ENCODE results near the gene GOLGA6D.
"Not testable (repeated sequence)": the region's sequence is repeated elsewhere in the genome, so short reads cannot be mapped to it uniquely, and the experiment has no call there.

GOLGA6D gene

DNA sequence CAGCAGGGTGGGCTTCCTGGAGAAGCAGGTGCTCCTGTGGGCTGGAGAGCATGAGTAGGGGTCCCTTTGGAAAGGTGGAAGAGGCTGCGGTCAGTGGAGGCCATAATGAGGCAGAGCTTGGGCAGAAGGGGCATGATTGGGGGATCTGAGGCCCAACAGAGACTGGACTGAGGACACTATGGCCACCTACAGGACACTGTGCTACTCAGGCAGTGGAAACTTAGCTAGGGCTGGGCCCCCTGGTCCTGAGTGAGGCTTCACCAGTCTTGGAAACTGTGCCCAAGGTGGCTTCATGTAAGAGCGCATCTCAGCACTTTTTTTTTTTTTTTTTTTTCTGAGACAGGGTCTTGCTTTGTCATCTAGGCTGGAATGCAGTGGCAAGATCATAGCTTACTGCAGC lies 46.9 kb downstream of the GOLGA6D start:
- no peak for DNase-seq (ENCODE audit: low read depth in 3 of 3, low spot score in 1 of 3)

GRCh38 chr15:75332093-75332492 lies 49.5 kb downstream of the GOLGA6D start:
- not testable (repeated sequence) for DNase-seq (ENCODE audit: low read depth in 3 of 3, low spot score in 1 of 3)

DNA sequence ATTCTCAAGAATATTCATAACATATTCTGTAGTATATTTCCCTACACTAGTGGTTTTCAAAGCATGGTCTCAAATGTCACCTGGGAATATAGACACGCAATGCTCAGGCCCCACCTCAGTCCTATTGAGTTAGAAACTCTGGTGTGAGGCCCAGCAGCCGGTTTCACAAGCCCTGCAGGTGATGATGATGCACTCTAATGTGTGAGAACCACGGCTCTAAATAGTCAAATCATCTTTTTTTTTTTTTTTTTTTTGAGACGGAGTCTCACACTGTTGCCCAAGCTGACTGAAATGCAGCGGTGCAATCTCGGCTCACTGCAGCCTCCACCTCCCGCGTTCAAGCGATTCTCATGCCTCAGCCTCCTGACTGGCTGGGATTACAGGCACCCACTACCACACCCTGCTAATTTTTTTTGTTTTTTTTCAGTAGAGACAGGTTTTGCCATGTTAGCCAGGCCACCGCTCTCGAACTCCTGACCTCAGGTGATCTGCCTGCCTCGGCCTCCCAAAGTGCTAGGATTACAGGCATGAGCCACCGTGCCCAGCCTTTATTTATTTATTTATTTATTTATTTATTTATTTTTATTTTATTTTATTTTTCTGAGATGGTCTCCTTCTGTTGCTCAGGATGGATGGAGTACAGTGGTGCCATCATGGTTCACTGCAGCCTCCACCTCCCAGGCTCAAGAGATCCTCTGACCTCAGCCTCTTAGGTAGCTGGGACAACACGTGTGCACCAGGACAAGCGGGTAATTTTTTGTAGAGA lies 51.2 kb downstream of the GOLGA6D start:
- not testable (repeated sequence) for DNase-seq (ENCODE audit: low read depth in 3 of 3, low spot score in 1 of 3)

GRCh38 chr15:75335313-75335704 lies 52.7 kb downstream of the GOLGA6D start:
- no peak for DNase-seq (ENCODE audit: low read depth in 3 of 3, low spot score in 1 of 3)

DNA sequence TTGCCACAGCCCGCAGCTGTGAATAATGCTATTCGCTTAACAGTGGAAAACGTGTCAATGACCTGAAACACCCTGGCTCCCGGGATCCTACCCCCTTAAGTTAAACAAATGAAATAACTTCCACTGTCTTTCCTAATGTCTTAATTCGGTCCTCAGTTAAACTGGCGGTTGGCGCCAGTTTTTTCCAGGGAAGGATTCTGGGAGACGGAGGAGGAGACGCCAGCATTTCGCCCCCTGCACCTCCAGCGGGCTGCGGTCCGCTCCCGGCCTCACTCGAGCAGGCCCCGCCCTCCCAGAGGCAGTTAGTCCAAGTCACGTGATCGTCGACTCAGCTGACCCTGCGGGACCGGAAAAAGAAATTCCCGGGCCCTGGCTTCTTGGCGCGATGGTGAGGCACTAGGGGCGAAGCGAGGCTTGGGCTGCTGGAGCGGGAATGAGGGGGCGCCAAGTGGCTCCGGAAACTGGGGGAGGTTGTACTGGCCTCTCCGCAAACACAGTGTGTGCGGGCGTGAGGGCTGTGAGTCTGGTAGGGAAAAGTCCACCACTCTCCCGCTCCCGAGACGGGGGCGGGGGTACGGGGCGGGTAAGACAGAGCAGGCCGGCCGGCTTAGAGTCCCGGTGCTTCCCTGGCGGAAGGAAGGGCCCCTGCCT lies 53.2 kb downstream of the GOLGA6D start, which contains the start of gene COMMD4:
Gene COMMD4, plus strand, starts transcription at position 359 of the 651 bp plus-strand sequence. Its CDS starts 27 bp downstream, at position 386.
- DNase-seq (ENCODE audit: low read depth in 3 of 3, low spot score in 1 of 3) = peak; percentile 20 to 73 (median 37)

DNA sequence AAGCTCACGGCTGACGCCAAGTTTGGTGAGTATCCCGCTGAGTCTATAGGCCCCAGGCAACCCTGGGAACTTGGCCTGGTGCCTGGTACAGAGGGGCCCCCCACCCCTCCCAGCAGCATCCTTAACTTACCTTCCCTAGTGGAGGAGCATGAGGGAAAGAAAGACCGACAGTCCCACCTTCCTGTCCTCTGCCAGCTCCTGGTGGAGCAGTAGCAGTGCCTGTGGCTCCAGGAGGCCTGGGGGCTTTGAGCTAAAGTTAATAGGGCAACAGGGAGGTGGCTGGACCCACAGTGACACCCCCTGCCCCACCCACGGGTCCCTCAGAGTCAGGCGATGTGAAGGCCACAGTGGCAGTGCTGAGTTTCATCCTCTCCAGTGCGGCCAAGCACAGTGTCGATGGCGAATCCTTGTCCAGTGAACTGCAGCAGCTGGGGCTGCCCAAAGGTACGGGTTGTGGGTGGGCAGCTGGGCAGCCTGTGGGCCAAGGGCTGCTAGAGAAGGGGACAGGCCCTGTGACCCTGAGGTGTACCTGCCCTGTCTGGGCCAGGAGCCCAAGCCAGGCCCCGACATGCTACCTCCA lies 56.1 kb downstream of the GOLGA6D start:
- DNase-seq (ENCODE audit: low read depth in 3 of 3, low spot score in 1 of 3) = no peak

GRCh38 chr15:75339531-75340240 lies 57.1 kb downstream of the GOLGA6D start:
- no peak for DNase-seq (ENCODE audit: low read depth in 3 of 3, low spot score in 1 of 3)

DNA sequence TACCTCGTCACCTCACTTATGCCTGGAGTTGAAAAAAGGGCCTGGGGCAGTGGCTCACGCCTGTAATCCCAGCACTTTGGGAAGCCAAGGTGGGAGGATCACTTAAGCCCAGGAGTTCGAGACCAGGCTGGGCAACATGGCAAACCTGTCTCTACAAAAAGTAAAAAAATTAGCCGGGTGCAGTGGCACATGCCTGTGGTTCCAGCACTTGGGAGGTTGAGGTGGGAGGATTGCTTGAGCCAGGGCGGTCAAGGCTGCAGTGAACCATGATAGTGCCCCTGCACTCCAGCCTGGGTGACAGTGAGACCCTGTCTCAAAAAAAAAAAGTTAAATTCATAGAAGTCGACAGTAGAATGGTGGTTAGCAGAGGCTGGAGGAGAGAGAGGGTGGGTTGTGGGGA lies 59.6 kb downstream of the GOLGA6D start:
- no peak for DNase-seq (ENCODE audit: low read depth in 3 of 3, low spot score in 1 of 3)

GRCh38 chr15:75343953-75344352 lies 61.3 kb downstream of the GOLGA6D start:
- not testable (repeated sequence) for DNase-seq (ENCODE audit: low read depth in 3 of 3, low spot score in 1 of 3)

Measured in stimulated activated CD4-positive, alpha-beta T cell treated with anti-CD3 and anti-CD28 coated beads, TNF-alpha, amount 100 ng/mL, for 1 hour (primary cell).